Osteoblast (primary cell): Measurements from ENCODE around the gene RRP15. TPM values are rescaled to one million over a fixed set of nuclear protein-coding genes. Genes with fewer than 3 reads are reported as not detected.

Source experiments
- DNase-seq: peaks from one replicate; pipeline ENCODE4 v3.0.0; 2011; ENCODE audit warnings: low spot score, mixed read lengths; ENCODE audit not compliant: insufficient read length; ENCODE audit errors: missing footprints
- H2AFZ ChIP-seq: 2 replicates; pipeline ENCODE4 v1.6.0; 2011; ENCODE audit warnings: mild to moderate bottlenecking, low read length
- H3K27ac ChIP-seq: 2 replicates; pipeline ENCODE4 v1.5.1; 2011; ENCODE audit warnings: mild to moderate bottlenecking, low read depth, low read length, moderate library complexity
- H3K27me3 ChIP-seq: 2 replicates; pipeline ENCODE4 v1.6.0; 2012; ENCODE audit warnings: mild to moderate bottlenecking, control low read depth, inconsistent platforms, low read length, moderate library complexity; ENCODE audit not compliant: insufficient read depth
- H3K36me3 ChIP-seq: 2 replicates; pipeline ENCODE4 v1.5.1; 2011; ENCODE audit warnings: mild to moderate bottlenecking, low read length, control low read depth, moderate library complexity; ENCODE audit not compliant: insufficient read depth
- H3K4me1 ChIP-seq: 2 replicates; pipeline ENCODE4 v1.5.1; 2011; ENCODE audit warnings: mild to moderate bottlenecking, low read length, control low read depth, moderate library complexity; ENCODE audit not compliant: insufficient read depth
- H3K4me2 ChIP-seq: 2 replicates; pipeline ENCODE4 v1.6.0; 2011; ENCODE audit warnings: mild to moderate bottlenecking, low read length; ENCODE audit not compliant: insufficient read depth
- H3K4me3 ChIP-seq: fragments of 200-600 bp; sonication (generic); 3 replicates; pipeline ENCODE4 v1.5.1; 2012; ENCODE audit warnings: mild to moderate bottlenecking, low read length, inconsistent platforms; ENCODE audit not compliant: insufficient read depth
- H3K79me2 ChIP-seq: 2 replicates; pipeline ENCODE4 v1.6.0; 2012; ENCODE audit warnings: mild to moderate bottlenecking, low read length, control low read depth, inconsistent platforms; ENCODE audit not compliant: insufficient read depth
- H3K9me3 ChIP-seq: 2 replicates; pipeline ENCODE4 v1.5.1; 2011; ENCODE audit warnings: low read depth, low read length, control low read depth
- H4K20me1 ChIP-seq: 2 replicates; pipeline ENCODE4 v1.6.0; 2012; ENCODE audit warnings: mild to moderate bottlenecking, low read length, control low read depth; ENCODE audit not compliant: insufficient read depth
- CTCF ChIP-seq: IDR thresholded peaks from 2 replicates; pipeline ENCODE4 v1.5.1; 2011; ENCODE audit warnings: mild to moderate bottlenecking, low read depth, low read length, moderate library complexity; ENCODE audit errors: extremely low read depth
- total RNA-seq: library from RNA; depleted of rRNA; stranded (reverse); fragments of >200 nt; gene quantifications from 2 replicates; pipeline ENCODE4 v1.2.3, GENCODE V29; 2012

RRP15 gene
- total RNA-seq, 1 donor = 10.9 TPM

GRCh38 chr1:218257371-218257770, 27.7 kb upstream of the RRP15 start:
- no peak overlapping the region for H2AFZ ChIP-seq
- H3K4me3 ChIP-seq = no peak overlapping the region
- peaks cover 4% of the 10 kb centered on the region for H3K9me3 ChIP-seq
- H3K27me3 ChIP-seq = peaks cover 2% of the 10 kb centered on the region
- no peaks in the 10 kb centered on the region for H3K4me1 ChIP-seq
- no peaks in the 10 kb centered on the region for H3K36me3 ChIP-seq
- H4K20me1 ChIP-seq = no peaks in the 10 kb centered on the region
- no peak overlapping the region for H3K27ac ChIP-seq
- no peaks in the 10 kb centered on the region for H3K79me2 ChIP-seq
- H3K4me2 ChIP-seq = no peak overlapping the region
- no peak for TF ChIP-seq CTCF
- DNase-seq = no peak

GRCh38 chr1:218257971-218258370, 27.1 kb upstream of the RRP15 start:
- no peaks in the 10 kb centered on the region for H4K20me1 ChIP-seq
- H3K36me3 ChIP-seq = no peaks in the 10 kb centered on the region
- H3K79me2 ChIP-seq = no peaks in the 10 kb centered on the region
- H3K4me2 ChIP-seq = no peak overlapping the region
- H3K9me3 ChIP-seq = peaks cover 4% of the 10 kb centered on the region
- H2AFZ ChIP-seq = no peak overlapping the region
- DNase-seq = no peak
- no peak overlapping the region for H3K4me3 ChIP-seq
- H3K27me3 ChIP-seq = peaks cover 2% of the 10 kb centered on the region
- H3K27ac ChIP-seq = no peak overlapping the region
- H3K4me1 ChIP-seq = no peaks in the 10 kb centered on the region
- TF ChIP-seq CTCF = no peak

GRCh38 chr1:218259339-218259738, 25.8 kb upstream of the RRP15 start:
- H3K9me3 ChIP-seq = peaks cover 4% of the 10 kb centered on the region
- H3K27ac ChIP-seq = no peak overlapping the region
- no peaks in the 10 kb centered on the region for H3K36me3 ChIP-seq
- H3K27me3 ChIP-seq = peaks cover 2% of the 10 kb centered on the region
- H3K4me2 ChIP-seq = no peak overlapping the region
- H3K4me3 ChIP-seq = no peak overlapping the region
- DNase-seq = no peak
- H2AFZ ChIP-seq = no peak overlapping the region
- no peak for TF ChIP-seq CTCF
- H3K4me1 ChIP-seq = no peaks in the 10 kb centered on the region
- no peaks in the 10 kb centered on the region for H4K20me1 ChIP-seq
- H3K79me2 ChIP-seq = no peaks in the 10 kb centered on the region

GRCh38 chr1:218259800-218260199, 25.3 kb upstream of the RRP15 start:
- H3K27me3 ChIP-seq = peaks cover 2% of the 10 kb centered on the region
- peaks cover 4% of the 10 kb centered on the region for H3K9me3 ChIP-seq
- no peak for DNase-seq
- no peak overlapping the region for H2AFZ ChIP-seq
- no peaks in the 10 kb centered on the region for H4K20me1 ChIP-seq
- no peak overlapping the region for H3K4me2 ChIP-seq
- H3K27ac ChIP-seq = no peak overlapping the region
- H3K79me2 ChIP-seq = no peaks in the 10 kb centered on the region
- H3K36me3 ChIP-seq = no peaks in the 10 kb centered on the region
- H3K4me3 ChIP-seq = no peak overlapping the region
- TF ChIP-seq CTCF = no peak
- no peaks in the 10 kb centered on the region for H3K4me1 ChIP-seq
